GM21737 (cell line): ENCODE data around the gene TSPAN5.
"Not testable (repeated sequence)": the region's sequence is repeated elsewhere in the genome, so short reads cannot be mapped to it uniquely, and the experiment has no call there.

Experiments
- ATAC-seq: cut with Tn5 transposase; IDR thresholded peaks from one replicate; pipeline ENCODE4 v1.9.1; 2021; ENCODE audit warnings: mild to moderate bottlenecking, moderate library complexity; ENCODE audit not compliant: unreplicated experiment

The TSPAN5 gene

DNA sequence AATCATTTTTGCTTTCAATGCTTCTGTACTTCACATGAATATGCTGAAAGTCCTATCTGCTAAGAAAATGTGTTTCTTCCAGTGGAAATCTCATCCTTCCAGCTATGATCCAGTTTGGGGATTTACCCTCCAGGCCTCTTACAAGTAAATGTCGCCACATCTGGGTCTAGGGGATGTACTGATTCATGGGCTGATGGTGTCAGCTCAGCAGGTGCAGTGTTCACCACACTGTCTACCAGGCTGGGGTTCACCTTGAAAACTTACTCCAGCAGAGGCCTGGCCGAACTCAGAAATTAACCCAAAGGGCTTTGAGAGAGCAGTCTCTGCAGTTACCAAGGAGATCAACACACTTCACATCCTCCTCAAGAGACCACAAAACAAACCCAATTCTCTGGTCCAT lies 154.3 kb downstream of the TSPAN5 start:
- ATAC-seq: no peak

DNA sequence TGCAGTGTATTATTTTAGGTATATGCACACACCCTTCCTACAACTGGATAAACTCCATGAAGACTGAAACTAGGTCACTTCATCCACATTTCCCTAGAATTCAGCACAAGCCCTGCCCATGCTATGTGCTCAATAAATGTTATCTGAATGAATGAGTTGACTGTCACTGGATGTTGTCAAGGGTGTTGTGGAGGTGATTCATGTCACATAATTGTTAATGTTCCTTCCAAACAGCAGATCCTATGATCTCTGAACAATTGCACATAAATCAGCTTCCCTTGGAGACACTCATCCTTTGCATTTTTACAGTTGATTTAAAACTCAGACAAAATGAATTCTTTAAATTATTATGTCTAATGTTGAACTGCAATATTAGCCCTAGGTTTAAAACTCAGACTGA lies 154.7 kb downstream of the TSPAN5 start:
- no peak for ATAC-seq

DNA sequence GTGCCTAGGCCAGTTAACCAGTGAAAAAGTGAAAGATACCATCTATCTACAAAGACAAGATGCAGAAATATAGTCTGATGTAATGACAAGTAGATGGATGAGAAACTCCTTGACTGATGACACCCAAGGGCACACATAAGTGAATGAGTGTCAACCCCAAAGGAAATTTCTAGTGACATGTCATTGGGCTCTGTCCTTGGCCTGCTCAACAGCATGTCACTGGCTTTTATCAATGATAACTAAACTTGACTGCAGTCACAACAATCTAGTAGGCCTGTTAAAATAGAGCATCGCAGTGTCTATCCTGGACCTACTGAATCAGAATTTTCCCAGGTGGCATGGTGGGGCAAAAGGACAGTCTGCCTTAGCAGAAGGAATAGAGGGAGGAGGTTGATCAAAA lies 155.8 kb downstream of the TSPAN5 start:
- ATAC-seq: no peak

DNA sequence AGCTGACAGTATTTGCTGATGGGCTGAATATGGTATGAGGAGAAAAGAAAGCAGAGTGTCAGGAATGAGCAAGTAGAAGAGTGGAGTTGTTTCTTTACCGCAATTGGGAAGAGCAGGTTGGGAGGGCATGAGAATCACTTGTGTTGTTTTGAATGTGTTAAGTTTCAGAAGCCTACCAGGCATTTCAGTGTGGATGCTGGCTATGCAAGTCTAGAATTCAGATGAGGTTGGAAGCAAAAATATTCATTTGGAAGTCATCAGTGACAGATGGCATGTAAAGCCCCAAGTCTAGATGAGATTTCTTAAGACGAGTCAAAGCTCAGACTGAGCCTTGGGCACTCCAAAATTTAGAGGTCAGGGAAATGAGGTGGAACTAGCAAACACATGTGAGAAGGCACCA lies 156.4 kb downstream of the TSPAN5 start:
- ATAC-seq: no peak

DNA sequence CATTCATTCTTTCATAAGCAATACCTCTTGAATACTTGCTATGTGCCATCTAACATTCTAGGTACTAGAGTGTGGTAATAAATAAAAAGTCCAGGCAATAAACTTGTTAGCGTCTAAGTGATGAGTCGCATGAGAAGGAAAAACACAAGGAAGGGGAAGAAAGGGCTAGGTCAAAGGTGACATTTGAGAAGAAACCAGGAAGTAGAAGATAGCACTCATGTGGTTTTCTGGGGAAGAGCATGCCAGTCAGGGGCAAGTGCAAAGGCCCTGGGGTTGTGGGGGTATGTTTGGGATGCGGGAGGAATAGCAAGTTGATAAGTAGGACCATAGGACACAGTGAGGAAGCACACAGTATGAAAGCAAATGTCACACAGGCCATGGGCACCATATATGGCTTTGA lies 157.0 kb downstream of the TSPAN5 start:
- no peak for ATAC-seq

DNA sequence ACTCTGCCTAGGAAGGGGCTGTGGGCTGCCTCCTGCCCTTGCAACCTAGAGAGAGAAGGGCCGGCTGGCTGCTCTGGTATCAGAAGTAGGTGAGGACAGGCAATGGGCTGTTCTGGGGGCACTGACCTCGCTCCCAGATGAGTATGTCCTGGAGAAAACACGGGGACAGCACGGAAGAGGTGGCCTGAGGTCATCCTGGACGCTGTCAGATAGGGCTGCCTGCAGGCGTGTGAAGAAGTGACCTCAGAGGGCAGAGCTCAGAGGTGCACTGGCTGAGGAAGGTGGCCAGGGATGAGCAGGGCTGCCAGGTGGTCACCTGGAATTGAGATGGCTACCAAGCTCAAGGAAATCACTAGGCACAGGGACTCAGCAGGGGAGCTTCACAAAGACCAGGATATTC lies 159.6 kb downstream of the TSPAN5 start:
- ATAC-seq: no peak

DNA sequence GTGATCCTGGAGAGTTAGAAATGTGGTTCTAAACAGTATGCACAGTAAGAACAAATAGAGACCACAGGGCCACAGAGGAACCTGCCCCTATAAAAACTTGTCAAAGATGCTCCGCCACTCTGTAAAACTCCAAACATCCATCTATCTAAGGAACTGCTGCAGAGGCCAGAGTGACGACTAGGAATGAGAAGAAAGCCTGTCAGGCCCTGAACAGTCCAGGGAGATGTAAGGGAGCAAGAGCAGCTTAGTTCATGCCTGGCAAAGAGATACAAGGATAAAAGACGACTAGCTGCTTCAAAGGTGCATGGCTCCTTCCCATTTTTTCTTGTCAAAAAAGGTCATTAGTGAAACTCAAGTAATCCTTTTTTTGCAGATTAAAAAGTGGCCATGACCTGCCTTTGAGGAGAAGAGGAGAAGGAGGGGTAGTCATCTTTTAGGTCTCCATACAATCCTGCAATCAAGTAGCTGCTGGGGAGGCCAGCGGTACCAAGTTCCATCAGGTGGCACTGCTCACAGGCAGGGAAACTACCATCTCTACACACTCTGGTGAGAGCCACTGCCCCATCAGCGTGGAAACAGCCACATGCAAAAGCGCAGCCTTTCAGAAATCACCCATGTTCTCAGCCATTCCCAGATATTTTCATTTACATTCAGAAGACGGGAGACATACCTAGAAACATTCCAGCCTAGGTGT lies 162.1 kb downstream of the TSPAN5 start:
- ATAC-seq: no peak

DNA sequence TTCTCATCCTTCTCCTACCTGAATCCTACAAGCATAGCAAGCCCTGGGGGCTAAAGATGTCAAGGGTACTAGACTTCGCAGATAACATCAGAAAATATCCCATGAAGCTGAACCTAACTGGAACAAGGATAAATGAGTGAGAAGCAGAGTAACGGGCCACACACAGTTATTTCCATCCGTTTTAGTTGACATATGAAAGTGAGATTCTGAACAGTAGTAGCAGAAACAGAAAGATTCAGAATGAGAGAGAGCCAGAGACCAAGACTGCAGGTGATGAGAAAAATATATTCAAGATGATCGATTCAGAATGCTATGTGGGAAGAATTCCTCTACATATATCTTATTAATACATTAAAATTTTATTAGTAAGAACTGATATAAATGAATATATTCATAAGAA lies 165.1 kb downstream of the TSPAN5 start:
- no peak for ATAC-seq

DNA sequence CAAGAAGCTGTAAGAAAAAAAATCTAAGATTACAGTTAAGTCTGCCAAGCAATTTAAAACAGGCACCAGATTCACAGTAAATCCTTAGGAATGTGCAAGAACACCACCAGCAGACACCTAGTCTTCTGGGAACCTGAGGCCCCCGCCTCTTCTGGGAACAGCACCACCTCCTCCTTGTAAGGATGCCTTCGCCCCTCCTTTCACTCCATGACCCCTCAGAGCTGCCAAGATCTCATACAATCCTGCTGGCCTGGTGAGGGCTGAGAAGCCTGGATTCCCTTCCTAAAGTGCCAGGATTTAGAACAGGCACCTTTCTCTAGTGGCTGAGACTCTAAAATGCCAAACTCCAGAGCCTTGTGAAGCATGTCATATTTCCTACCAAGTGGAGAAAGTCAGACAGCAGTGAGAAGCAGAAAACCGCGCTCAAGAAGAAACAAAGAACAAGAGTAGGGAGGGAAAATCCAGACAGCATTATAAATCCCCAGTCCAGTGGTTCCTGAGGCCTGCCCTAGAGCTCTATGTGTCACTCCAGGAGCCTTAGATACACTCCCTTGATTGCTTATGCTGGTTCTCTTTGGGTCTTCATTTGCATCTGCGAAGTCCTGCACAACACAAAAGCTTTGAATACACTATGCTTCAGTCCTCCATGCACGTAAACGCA lies 166.4 kb downstream of the TSPAN5 start:
- ATAC-seq: no peak

DNA sequence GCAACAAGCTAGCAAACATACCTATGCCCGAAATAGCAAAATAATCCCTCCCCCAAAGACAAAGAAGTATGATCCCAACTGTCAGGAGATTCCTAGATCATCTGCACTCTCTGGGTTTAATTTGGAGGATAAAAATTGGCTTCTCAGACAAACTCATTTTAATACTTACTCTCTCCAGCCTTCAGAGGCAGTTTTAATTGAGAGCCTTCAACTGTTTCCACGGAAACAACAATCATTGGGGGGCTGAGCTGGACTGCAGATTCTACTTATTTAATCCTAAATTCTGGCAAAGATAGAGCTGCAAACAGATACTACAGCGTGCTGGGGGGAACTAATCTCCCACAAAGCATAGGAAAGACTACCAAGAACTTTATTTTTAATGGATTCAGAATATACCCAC lies 168.2 kb downstream of the TSPAN5 start:
- ATAC-seq: no peak

DNA sequence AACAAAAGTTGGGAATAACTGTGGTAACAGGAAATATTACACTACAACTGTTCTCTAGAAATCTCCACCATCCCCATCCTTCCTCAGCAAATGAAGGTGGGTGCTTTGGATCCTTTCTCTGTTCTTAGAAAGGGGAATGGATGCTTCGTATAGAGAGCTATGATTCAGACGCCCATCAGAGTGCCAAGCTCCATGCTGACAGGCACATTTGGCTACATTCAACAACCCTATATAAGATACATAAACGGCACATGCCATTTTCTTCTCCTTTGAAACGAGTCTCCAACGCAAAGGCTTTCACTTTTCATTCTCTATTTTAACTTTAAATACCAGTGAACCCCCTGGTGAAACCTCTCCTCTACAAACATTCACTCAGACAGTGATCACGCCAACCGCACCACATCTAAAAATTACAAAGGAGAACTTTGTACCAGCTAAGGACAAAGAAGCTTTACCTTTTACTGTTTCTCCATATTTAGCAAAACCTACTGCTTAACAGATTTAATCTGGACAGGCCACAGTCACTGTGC lies 172.5 kb downstream of the TSPAN5 start:
- no peak for ATAC-seq

DNA sequence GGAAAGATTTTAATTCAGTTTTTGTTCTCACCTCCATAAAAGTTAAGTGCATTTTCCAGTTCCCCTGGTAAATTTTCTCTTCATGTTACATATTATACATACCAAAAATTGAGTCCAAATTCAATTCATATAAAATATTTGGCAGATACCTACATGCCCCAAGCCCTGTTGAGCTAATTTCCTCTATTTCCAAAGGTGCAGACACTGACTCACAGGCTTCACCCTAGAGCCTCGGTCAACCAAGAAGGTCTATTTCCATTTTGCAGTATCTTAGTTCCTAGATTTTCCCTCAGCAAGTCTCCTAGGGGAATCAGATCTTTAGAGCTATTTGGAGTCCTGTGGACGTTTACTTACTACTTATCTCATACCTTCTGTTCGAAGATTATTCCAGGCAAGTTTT lies 174.4 kb downstream of the TSPAN5 start:
- no peak for ATAC-seq

DNA sequence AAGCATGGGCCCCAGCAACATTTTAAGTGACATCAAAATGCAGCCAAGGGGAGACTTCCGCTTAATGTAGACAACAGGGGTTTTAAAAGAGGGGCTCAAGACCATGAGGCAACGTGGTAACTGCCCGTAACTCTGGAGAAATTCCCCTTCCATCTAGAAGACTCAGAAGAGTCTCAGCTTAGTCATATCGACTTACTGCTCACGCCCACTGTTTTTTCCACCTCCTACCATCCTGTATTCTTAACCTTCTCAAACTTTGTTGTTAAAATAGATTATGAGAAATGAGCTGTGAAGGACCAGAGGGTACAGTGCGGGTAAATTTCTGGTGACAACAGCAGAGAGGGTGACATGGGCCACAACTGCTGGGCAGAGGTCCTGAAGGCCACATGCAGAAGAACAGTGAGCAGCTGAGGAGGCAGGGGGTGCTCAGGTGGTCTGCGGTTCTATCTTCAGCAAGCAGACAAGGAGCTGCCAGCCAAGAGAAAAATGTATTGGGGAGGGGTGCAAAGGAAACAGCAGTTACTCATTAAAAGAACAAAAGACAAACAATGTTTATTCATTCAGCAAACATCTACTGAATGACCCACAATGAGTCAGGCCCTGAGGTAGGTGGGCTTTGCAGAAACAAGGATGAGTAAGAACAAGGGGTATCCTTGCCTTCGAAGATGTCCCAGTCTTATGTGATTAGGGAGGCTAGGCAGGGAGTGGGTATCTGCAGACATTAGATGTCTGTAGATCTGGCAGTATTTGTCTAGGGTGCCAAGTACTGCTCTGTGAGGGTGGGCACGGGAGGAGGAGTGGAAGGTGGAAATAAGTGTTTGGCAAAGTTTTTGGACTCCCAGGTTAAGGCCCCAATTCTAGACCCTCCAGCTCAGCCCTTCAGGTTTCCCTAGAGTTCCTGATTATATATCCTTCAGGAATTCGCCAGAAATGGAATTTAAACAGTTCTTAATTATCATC lies 175.3 kb downstream of the TSPAN5 start:
- peak; percentile 80 for ATAC-seq

DNA sequence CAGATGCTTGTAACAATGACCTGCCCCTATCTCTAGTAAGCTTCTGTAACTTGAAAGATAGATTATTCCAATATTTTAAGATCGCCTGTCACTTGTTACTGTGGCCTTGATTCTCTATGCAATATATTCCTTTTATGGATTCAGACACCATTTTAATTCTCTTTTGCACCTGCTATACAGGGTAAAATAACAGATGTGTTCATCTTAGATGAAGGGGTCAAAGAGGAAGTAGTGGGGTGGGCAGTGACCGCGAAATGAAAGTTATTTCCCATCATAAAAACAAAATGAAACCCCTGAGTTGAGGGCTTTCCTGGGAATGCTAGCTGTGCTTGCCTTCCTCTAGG lies 175.9 kb downstream of the TSPAN5 start:
- peak; percentile 9 for ATAC-seq

DNA sequence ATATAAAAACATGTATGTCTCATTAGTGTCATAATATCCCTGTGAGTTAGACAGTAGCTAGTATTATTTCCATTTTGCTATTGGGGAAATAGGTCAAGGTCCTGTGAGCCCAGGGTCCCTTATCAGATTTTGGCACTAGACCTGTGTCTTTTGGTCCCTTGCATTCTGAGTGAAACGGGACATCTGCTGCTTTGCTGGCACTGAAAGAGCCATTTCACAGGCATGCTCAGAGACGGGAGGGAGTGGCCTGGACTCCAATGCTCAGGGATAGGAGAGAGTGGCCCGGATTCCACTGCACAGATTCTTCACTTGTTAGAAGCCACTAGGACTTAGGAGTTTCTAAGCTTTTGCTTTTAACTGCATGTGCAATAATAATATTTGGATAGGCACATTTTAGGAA lies 177.2 kb downstream of the TSPAN5 start:
- no peak for ATAC-seq

DNA sequence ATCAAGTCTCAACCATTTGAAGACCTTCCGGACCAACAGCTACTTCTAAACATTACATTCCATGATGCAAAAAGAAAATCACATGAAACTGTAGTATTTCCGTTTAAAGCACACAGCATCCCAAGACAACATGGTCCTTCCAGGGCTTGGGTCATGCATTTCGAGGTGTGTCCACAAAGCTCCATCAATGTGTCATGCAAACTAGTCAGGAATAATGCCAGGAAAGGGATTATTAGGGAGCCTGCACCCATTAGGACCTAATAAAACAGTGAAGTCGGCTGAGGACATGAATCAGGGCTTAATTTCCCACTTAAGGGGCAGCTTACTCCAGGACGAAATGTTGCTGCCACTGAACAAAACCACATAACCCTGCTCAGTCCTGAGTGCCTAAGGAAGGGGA lies 177.9 kb downstream of the TSPAN5 start:
- no peak for ATAC-seq

DNA sequence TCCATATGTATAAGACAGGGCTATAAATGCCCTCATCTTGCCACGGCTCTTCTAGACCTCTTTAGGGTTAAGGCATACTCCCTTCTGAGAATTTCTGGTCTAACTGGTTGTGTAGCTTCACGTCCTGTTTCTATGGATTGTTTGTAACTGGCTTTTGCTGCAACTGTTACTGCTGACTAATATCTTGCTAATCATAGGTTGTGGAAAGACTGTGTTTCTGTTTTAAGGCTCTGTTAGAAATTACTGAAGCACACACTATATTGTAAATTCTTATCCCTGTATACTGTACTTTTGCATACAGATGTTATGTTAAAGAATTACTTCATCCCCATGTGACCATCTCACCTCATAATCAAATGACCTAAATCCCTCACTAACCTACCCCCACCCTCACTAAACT lies 178.8 kb downstream of the TSPAN5 start:
- not testable (repeated sequence) for ATAC-seq

DNA sequence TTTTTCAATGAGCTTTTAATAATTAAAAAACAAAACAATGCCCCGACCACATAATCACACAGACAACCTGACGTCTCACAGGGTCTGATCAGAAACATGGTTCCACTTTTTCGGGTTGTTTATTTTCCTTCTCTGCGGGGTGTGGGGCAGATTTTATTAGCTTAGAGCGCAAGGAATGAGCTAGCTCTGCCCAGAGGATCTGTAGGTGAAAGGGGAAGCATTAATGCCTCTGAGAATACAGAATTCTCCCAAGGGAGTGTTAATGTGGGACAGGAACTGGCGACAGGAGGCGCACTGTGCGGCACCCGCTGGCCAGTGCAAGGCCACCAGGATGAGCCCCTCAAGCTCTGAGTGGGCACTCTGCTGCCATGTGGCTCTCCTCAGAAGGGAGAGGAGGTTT lies 181.5 kb downstream of the TSPAN5 start:
- no peak for ATAC-seq

DNA sequence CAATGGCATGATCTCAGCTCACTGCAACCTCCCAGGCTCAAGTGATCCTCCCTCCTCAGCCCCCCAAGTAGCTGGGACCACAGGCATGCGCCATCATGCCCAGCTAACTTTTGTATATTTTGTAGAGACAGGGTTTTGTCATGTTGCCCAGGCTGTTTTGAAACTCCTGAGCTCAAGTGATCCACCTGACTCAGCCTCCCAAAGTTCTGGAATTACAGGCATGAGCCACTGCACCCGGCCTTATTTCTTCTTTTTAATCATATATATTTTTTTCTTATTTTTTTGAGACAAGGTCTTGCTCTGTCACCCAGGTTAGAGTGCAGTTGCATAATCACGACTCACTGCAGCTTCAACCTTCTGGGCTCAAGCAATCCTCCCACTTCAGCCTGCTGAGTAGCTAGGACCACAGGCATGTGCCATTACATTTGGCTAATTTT lies 184.0 kb downstream of the TSPAN5 start:
- ATAC-seq: no peak

DNA sequence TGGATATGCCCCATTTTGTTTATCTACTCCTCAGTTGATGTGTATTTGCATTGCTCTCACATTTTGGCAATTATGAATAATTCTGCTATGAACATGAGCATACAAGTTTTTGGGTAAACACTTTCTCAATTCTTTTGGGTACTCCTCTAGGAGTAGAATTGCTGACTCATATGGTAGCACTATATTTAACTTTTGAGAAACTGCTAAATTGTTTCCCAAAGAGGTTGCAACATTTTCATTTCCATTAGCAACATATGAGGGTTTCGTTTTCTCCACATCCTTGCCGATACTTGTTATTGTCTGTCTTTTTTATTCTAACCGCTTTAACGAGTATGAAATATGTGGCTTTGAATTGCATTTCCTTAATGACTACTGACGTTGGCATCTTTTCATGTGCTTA lies 185.4 kb downstream of the TSPAN5 start:
- no peak for ATAC-seq

DNA sequence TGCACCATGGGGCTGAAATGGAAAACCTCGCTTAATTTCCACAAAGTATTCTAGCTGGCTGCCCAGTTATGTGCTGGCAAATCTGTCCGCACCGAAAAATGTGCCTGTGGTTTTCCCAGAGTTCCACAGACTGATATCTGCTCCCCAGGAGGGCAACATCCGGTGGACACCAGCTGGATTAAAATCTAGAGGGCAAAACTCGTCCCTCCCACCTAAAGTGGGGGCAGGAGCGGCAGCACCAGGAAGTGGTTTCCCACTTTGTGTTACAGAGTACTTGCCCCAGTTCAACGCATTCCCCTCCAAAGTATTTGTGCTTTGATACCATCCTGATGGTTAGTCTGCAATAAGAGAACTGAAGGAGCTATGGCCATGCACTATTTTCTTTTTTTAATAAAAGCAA lies 187.6 kb downstream of the TSPAN5 start:
- ATAC-seq: no peak

DNA sequence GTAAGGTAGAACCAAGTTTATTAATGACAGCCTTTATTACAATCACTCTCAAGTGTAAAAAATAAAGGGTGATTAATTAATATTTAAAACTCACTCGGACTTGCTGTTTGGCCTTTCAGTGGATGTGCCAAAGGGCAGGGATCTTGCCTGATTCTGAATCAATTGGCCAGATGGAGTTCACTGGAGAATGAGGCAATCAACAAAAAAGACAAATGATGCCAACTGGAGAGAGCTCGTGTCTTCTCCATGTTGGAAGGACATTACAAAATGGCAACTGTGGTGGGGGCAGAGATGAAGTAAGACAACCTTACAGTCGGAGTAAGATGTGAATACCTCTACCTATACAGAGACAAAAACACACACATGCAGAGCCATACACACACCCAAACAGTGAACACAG lies 188.0 kb downstream of the TSPAN5 start:
- no peak for ATAC-seq
